ENCODE data around the gene FTL. TPM values are rescaled to one million over a fixed set of nuclear protein-coding genes. Genes with fewer than 3 reads are reported as not detected.

FTL gene
- total and polyA plus RNA-seq, 3 experiments from 2014 or later: 1,478 to 4,521 (median 1,489) TPM

DNA sequence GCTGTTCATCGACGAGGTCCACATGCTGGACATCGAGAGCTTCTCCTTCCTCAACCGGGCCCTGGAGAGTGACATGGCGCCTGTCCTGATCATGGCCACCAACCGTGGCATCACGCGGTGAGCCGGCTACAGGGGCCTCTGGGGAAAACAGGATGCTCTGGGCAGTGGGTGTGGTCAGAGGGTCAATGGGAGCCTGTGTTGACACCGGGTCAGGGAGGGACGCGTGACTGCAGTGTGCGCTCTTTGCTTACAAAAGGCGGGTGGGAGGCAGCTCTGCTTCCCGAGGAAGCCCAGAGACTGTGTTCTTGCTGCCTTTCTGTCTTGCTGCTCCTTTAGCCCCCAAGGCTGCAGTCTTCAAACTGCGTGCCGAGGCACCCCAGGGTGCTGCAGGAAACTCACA, 46.1 kb downstream of the FTL start:
- H3K36me3 Mint-ChIP-seq: peaks cover 0 to 62% (median 2%) of the 10 kb centered on the region in 3 donors
- Histone ChIP-seq H3K36me3 (ENCODE audit: insufficient read depth, low read length) (no peaks in the 10 kb centered on the region), H3K27ac (ENCODE audit: low read depth, low read length) (no peak overlapping the region), H3K27me3 (ENCODE audit: insufficient read depth, low read length, poor library complexity, severe bottlenecking) (no peaks in the 10 kb centered on the region), H3K4me1 (ENCODE audit: insufficient read depth, low read length) (no peaks in the 10 kb centered on the region), H3K4me3 (ENCODE audit: low read length) (no peak overlapping the region), H3K9me3 (ENCODE audit: low read length) (no peaks in the 10 kb centered on the region)
- POLR2A ChIA-PET: no interaction called here
- DNase-seq: no peak
- H3K27ac Mint-ChIP-seq: peak overlapping the region in 1 of 8 donors; percentile 45
- no peak overlapping the region for H3K4me3 Mint-ChIP-seq
- no peaks in the 10 kb centered on the region for H3K4me1 Mint-ChIP-seq
- no peaks in the 10 kb centered on the region for H3K27me3 Mint-ChIP-seq
- no peaks in the 10 kb centered on the region for H3K9me3 Mint-ChIP-seq
- CTCF ChIA-PET: interaction anchor here (3.0 kb wide), 1 partner anchor 18 kb away, joined by 11 read pairs; the partner anchor contains the start of genes GYS1 and RUVBL2

- peaks cover 0 to 46% (median 2%) of the 10 kb centered on the region in 3 donors for H3K36me3 Mint-ChIP-seq
- CTCF ChIA-PET: interaction anchor here (3.0 kb wide), 1 partner anchor 21 kb away, joined by 11 read pairs; the partner anchor contains the start of genes GYS1 and RUVBL2
- peaks cover 4% of the 10 kb centered on the region for H3K4me1 ChIP-seq (ENCODE audit: insufficient read depth, low read length)
- H3K27ac Mint-ChIP-seq: no peak overlapping the region
- no peaks in the 10 kb centered on the region for H3K27me3 Mint-ChIP-seq
- H3K27ac ChIP-seq (ENCODE audit: low read depth, low read length): no peak overlapping the region
- H3K9me3 ChIP-seq (ENCODE audit: low read length): no peaks in the 10 kb centered on the region
- H3K36me3 ChIP-seq (ENCODE audit: insufficient read depth, low read length): no peaks in the 10 kb centered on the region
- no peaks in the 10 kb centered on the region for H3K9me3 Mint-ChIP-seq
- H3K4me1 Mint-ChIP-seq: peaks cover 10 to 19% (median 10%) of the 10 kb centered on the region in 3 donors
- no peak overlapping the region for H3K4me3 ChIP-seq (ENCODE audit: low read length)
- H3K27me3 ChIP-seq (ENCODE audit: insufficient read depth, low read length, poor library complexity, severe bottlenecking): no peaks in the 10 kb centered on the region
- DNase-seq: no peak
- POLR2A ChIA-PET: no interaction called here
- H3K4me3 Mint-ChIP-seq: no peak overlapping the region
Measured at GRCh38 chr19:49014123-49014869, 49.2 kb downstream of the FTL start.

DNA sequence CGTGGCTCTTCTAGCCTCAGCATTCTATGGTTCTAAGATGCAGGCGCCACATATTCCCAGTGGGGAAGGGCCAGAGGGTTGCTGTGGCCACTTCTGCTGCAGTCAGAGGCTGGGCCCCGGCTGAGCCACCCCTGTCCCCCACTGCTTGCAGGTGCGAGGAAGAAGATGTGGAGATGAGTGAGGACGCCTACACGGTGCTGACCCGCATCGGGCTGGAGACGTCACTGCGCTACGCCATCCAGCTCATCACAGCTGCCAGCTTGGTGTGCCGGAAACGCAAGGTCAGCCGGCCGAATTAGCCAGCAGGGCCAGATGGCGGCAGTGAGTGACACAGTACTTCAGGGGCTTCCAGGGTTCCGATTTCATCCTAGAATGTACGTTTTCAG, 49.8 kb downstream of the FTL start:
- no peak overlapping the region for H3K4me3 Mint-ChIP-seq
- no peaks in the 10 kb centered on the region for H3K9me3 Mint-ChIP-seq
- no peak overlapping the region for H3K27ac ChIP-seq (ENCODE audit: low read depth, low read length)
- no peaks in the 10 kb centered on the region for H3K27me3 ChIP-seq (ENCODE audit: insufficient read depth, low read length, poor library complexity, severe bottlenecking)
- peaks cover 11 to 25% (median 12%) of the 10 kb centered on the region in 3 donors for H3K4me1 Mint-ChIP-seq
- peaks cover 0 to 40% (median 2%) of the 10 kb centered on the region in 3 donors for H3K36me3 Mint-ChIP-seq
- H3K4me1 ChIP-seq (ENCODE audit: insufficient read depth, low read length): peaks cover 6% of the 10 kb centered on the region
- no peak overlapping the region for H3K4me3 ChIP-seq (ENCODE audit: low read length)
- CTCF ChIA-PET: no interaction called here
- no peak for DNase-seq
- POLR2A ChIA-PET: no interaction called here
- no peaks in the 10 kb centered on the region for H3K9me3 ChIP-seq (ENCODE audit: low read length)
- H3K27me3 Mint-ChIP-seq: no peaks in the 10 kb centered on the region
- no peak overlapping the region for H3K27ac Mint-ChIP-seq
- H3K36me3 ChIP-seq (ENCODE audit: insufficient read depth, low read length): no peaks in the 10 kb centered on the region

DNA sequence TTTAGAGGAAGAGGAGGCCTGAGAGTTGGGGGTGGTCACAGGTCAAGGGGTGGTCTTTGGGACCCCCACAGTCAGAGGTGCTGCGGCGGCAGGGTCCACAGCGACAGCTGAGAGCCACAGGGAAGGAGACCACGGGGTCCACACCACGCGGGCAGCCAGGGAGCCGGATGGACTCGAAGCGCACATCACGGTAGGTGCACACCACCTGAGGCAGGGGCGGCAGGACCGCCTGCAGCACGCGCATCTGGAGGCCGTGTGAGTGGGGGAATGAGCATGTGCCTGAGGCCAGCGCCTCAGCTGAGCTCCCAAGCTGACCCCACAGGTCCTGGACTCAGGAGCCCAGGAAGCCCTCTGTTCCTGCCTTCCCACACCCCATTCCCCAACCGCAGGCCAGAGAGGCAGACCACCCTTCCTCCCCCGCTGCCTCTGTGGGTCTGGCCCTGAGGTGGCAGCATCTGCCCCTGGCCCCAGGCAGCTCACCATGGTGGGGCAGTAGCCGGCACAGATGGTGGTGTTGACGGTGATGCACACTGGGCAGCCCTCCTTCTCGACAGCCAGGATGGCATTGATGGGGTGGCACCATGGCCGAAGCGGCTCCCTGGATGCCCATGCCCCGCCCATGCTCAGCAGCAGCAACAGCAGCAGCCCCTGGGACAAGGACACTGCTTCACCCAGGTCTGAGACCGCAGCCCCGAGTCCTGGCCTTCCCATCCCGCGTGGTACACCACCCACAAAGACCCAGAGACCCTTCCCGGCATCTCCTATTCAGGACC, 51.1 kb downstream of the FTL start:
- H3K4me3 Mint-ChIP-seq: peak overlapping the region in 3 of 7 donors; percentile 9 to 32 (median 28)
- H3K9me3 Mint-ChIP-seq: no peaks in the 10 kb centered on the region
- Histone ChIP-seq H3K4me3 (ENCODE audit: low read length) (no peak overlapping the region), H3K36me3 (ENCODE audit: insufficient read depth, low read length) (no peaks in the 10 kb centered on the region), H3K27ac (ENCODE audit: low read depth, low read length) (no peak overlapping the region), H3K4me1 (ENCODE audit: insufficient read depth, low read length) (peaks cover 6% of the 10 kb centered on the region), H3K9me3 (ENCODE audit: low read length) (no peaks in the 10 kb centered on the region), H3K27me3 (ENCODE audit: insufficient read depth, low read length, poor library complexity, severe bottlenecking) (no peaks in the 10 kb centered on the region)
- H3K27me3 Mint-ChIP-seq: no peaks in the 10 kb centered on the region
- H3K4me1 Mint-ChIP-seq: peaks cover 18 to 39% (median 22%) of the 10 kb centered on the region in 3 donors
- ChIA-PET POLR2A (no interaction called here), CTCF (interaction anchor here (1.2 kb wide), 1 partner anchor 23 kb away, joined by 3 read pairs; the partner anchor contains the start of genes GYS1 and RUVBL2)
- DNase-seq: no peak
- H3K36me3 Mint-ChIP-seq: peaks cover 0 to 28% (median 0%) of the 10 kb centered on the region in 3 donors
- peak overlapping the region in 1 of 8 donors; percentile 78 for H3K27ac Mint-ChIP-seq

Other genes with a start within 250 kb of the FTL start
- under 1 TPM; 0.68 to 0.69 TPM for gene MAMSTR, start 245.6 kb upstream of the FTL start, total RNA-seq
- 0.40 TPM for gene MAMSTR, start 245.6 kb upstream of the FTL start, polyA plus RNA-seq
- gene RASIP1, start 224.7 kb upstream of the FTL start, total RNA-seq: under 1 TPM; 0.20 to 0.22 TPM
- 0.09 TPM for gene RASIP1, start 224.7 kb upstream of the FTL start, polyA plus RNA-seq
- gene IZUMO1, start 218.4 kb upstream of the FTL start, total RNA-seq: not detected
- not detected for gene IZUMO1, start 218.4 kb upstream of the FTL start, polyA plus RNA-seq
- gene FUT1, start 212.7 kb upstream of the FTL start, total RNA-seq: under 1 TPM; 0.09 TPM
- gene FUT1, start 212.7 kb upstream of the FTL start, polyA plus RNA-seq: not detected
- not detected for gene FGF21, start 209.8 kb upstream of the FTL start, total RNA-seq
- gene FGF21, start 209.8 kb upstream of the FTL start, polyA plus RNA-seq: not detected
- 10 to 100 TPM; 61.9 to 62.6 TPM for gene BCAT2, start 154.3 kb upstream of the FTL start, total RNA-seq
- 31.8 TPM for gene BCAT2, start 154.3 kb upstream of the FTL start, polyA plus RNA-seq
- gene HSD17B14, start 128.8 kb upstream of the FTL start, total RNA-seq: under 1 TPM; 0.18 to 0.37 TPM
- 1.1 TPM for gene HSD17B14, start 128.8 kb upstream of the FTL start, polyA plus RNA-seq
- gene PLEKHA4, start 96.7 kb upstream of the FTL start, total RNA-seq: 1 to 10 TPM; 2.5 to 4.1 TPM
- gene PLEKHA4, start 96.7 kb upstream of the FTL start, polyA plus RNA-seq: 2.7 TPM
- 10 to 100 TPM; 67.1 to 69.3 TPM for gene PPP1R15A, start 92.9 kb upstream of the FTL start, total RNA-seq
- 159 TPM for gene PPP1R15A, start 92.9 kb upstream of the FTL start, polyA plus RNA-seq
- gene TULP2, start 66.6 kb upstream of the FTL start, total RNA-seq: not detected
- gene TULP2, start 66.6 kb upstream of the FTL start, polyA plus RNA-seq: not detected
- 10 to 100 TPM; 86.8 to 93.3 TPM for gene NUCB1, start 65.0 kb upstream of the FTL start, total RNA-seq
- 147 TPM for gene NUCB1, start 65.0 kb upstream of the FTL start, polyA plus RNA-seq
- under 1 TPM; 0.42 to 0.53 TPM for gene DHDH, start 31.6 kb upstream of the FTL start, total RNA-seq
- gene DHDH, start 31.6 kb upstream of the FTL start, polyA plus RNA-seq: 0.31 TPM
- gene BAX, start 10.4 kb upstream of the FTL start, total RNA-seq: 100 to 1,000 TPM; 315 to 331 TPM
- gene BAX, start 10.4 kb upstream of the FTL start, polyA plus RNA-seq: 79.5 TPM
- gene GYS1, start 28.0 kb downstream of the FTL start, total RNA-seq: 10 to 100 TPM; 38.2 to 38.9 TPM
- gene GYS1, start 28.0 kb downstream of the FTL start, polyA plus RNA-seq: 31.5 TPM
- gene RUVBL2, start 28.6 kb downstream of the FTL start, total RNA-seq: 100 to 1,000 TPM; 147 to 159 TPM
- gene RUVBL2, start 28.6 kb downstream of the FTL start, polyA plus RNA-seq: 67.9 TPM
- not detected for gene LHB, start 51.8 kb downstream of the FTL start, total RNA-seq
- not detected for gene LHB, start 51.8 kb downstream of the FTL start, polyA plus RNA-seq
- not detected for gene CGB3, start 59.0 kb downstream of the FTL start, total RNA-seq
- not detected for gene CGB3, start 59.0 kb downstream of the FTL start, polyA plus RNA-seq
- not detected for gene CGB2, start 66.6 kb downstream of the FTL start, total RNA-seq
- not detected for gene CGB2, start 66.6 kb downstream of the FTL start, polyA plus RNA-seq
- gene CGB1, start 71.6 kb downstream of the FTL start, total RNA-seq: not detected
- gene CGB1, start 71.6 kb downstream of the FTL start, polyA plus RNA-seq: not detected
- not detected for gene CGB5, start 78.5 kb downstream of the FTL start, total RNA-seq
- not detected for gene CGB5, start 78.5 kb downstream of the FTL start, polyA plus RNA-seq
- gene CGB8, start 83.8 kb downstream of the FTL start, total RNA-seq: not detected
- gene CGB8, start 83.8 kb downstream of the FTL start, polyA plus RNA-seq: not detected
- gene CGB7, start 92.4 kb downstream of the FTL start, total RNA-seq: not detected
- gene CGB7, start 92.4 kb downstream of the FTL start, polyA plus RNA-seq: not detected
- not detected for gene NTF4, start 99.5 kb downstream of the FTL start, total RNA-seq
- gene NTF4, start 99.5 kb downstream of the FTL start, polyA plus RNA-seq: not detected
- gene KCNA7, start 107.4 kb downstream of the FTL start, total RNA-seq: not detected
- gene KCNA7, start 107.4 kb downstream of the FTL start, polyA plus RNA-seq: not detected
- 100 to 1,000 TPM; 210 to 221 TPM for gene SNRNP70, start 120.1 kb downstream of the FTL start, total RNA-seq
- gene SNRNP70, start 120.1 kb downstream of the FTL start, polyA plus RNA-seq: 66.2 TPM
- 1 to 10 TPM; 4.0 to 5.1 TPM for gene LIN7B, start 149.1 kb downstream of the FTL start, total RNA-seq
- 8.1 TPM for gene LIN7B, start 149.1 kb downstream of the FTL start, polyA plus RNA-seq
- gene C19orf73, start 153.8 kb downstream of the FTL start, total RNA-seq: 1 to 10 TPM; 1.4 to 2.5 TPM
- 3.1 TPM for gene C19orf73, start 153.8 kb downstream of the FTL start, polyA plus RNA-seq
- 1 to 10 TPM; 3.2 to 3.3 TPM for gene PPFIA3, start 154.2 kb downstream of the FTL start, total RNA-seq
- 0.56 TPM for gene PPFIA3, start 154.2 kb downstream of the FTL start, polyA plus RNA-seq
- not detected for gene HRC, start 190.1 kb downstream of the FTL start, total RNA-seq
- gene HRC, start 190.1 kb downstream of the FTL start, polyA plus RNA-seq: not detected
- not detected for gene TRPM4, start 192.5 kb downstream of the FTL start, total RNA-seq
- not detected for gene TRPM4, start 192.5 kb downstream of the FTL start, polyA plus RNA-seq

Data from CD8-positive, alpha-beta memory T cell (primary cell).